Erythroblast (primary cell): ENCODE measurements around the gene KCNIP3.

Experiments
- DNase-seq, 2 experiments: peaks; one replicate each; lab custom pipeline; 2025; lab: John Stamatoyannopoulos, UW
- GATA1 ChIP-seq: IDR thresholded peaks from 2 replicates; pipeline ENCODE4 v1.6.1; 2011; ENCODE audit warnings: low read depth, mild to moderate bottlenecking, control low read depth, low read length, moderate library complexity
- POLR2A ChIP-seq: IDR thresholded peaks from 2 replicates; pipeline ENCODE4 v1.6.1; 2011; ENCODE audit warnings: mild to moderate bottlenecking, low read length

The KCNIP3 gene

DNA sequence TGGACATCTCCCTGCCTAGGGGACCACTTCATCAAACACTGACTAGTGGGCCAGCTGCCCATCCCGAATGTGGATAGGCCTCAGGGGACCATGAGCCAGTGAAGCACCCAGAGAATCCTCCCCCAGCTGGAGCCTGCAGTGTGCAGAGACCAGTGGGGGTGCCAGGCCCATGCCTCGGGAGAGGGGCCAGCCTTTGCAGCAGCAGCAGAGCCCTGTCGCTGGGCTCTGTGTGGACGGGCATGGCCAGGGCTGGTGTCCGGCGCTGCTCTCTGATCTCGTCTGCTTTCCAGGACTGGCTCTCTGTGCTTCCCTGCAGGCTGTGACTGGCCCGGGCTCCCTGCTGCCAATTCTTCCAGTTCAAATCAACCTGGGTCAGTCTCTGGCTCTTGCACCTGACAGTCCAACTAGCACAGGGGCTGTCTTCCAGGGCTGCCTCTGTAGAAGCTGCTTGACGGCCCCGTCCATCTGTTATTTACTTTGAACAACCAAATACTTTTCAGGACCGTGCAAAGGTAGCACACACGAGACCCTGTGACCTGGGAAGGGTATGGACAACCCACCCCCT, 11.4 kb downstream of the KCNIP3 start:
- no peak for TF ChIP-seq GATA1
- no peak for TF ChIP-seq POLR2A

DNA sequence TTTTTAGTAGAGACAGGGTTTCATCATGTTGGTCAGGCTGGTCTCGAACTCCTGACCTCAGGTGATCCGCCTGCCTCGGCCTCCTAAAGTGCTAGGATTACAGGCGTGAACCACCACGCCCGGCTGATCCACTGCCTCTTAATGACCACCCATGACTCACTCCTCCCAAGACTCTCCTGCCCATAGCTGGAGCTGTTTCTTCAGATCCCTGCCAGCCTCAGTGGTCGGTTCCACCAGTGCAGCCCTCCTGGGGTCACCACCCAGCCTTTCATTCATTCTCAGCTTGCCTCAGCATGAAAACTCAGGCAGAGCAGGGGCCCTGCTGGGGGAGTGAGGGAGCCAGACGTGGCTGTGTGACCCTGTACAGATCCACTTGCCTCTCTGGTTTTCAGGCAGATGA, 12.5 kb downstream of the KCNIP3 start:
- no peak for DNase-seq
- TF ChIP-seq GATA1 (no peak), POLR2A (no peak)

More for the DNA sequence above, 11.4 kb downstream of the KCNIP3 start:
- no peak for DNase-seq

DNA sequence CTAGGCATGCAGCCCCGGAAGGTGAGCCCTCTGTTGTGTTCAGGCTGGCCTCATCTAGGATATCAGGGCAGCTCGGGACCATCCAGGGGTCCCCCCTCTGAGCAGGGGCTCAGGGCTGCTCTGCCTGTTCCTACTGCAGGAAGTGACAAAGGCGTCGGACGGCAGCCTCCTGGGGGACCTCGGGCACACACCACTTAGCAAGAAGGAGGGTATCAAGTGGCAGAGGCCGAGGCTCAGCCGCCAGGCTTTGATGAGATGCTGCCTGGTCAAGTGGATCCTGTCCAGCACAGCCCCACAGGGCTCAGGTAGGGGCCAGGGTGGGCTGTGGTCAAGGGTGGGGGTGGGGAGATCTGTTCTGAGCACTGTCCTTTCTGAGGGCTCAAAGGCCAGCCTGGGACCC, 13.1 kb downstream of the KCNIP3 start:
- DNase-seq, result no peak

DNA sequence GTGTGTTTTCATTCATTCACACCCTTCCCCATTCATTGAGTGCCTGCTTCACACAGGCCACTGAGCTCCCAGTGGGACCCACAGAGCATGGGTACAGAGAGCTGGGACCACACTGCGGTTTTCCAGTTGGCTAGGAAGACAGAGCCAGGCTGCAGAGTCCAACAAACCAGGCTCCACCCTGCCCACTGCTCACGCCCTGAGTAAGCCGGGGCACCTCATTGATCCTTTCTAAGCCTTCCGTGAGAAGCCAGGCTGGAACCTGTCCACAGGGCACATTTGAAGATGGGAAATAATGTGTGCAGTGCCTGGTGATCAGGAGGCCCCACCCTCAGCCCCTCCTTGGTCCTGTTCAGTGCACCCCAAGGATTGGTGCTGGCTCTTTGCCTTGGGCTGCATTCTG, 13.5 kb downstream of the KCNIP3 start:
- DNase-seq, result no peak

More for the DNA sequence above, 13.1 kb downstream of the KCNIP3 start:
- TF ChIP-seq POLR2A, result no peak
- TF ChIP-seq GATA1, result no peak

DNA sequence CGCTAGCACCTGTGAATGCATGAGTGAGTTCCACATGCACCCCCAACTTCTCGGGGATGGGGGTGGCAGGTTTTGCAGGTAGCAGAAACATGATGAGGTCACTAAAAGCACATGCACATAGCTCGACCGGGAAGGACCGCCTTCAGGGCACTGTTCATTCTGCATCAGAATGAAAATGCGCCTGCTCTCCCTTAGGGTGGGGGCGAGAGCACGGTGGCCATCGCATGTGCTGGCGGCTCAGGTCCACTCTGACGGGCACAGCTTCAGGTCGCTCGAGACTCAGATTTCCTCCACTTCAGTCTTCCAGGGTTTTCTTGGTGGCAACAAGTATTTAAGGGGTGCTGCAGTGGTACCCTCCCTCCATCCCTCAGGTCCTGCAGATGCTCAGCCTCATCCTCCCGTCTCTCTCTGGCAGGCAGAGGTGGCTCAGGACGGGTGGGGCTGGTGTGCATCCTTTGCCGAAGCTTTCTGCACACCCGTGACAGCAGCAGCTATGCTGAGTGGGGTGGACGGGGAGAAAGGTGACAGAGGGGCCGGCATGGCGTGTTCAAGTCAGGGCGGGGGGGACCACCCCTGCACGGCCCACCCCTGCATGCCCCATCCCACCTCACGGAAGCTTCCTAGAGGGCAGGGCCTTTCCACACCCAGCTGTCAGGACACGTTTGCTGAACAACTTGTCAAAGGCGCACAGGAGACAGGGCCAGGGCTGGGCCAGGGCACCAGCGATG, 14.8 kb downstream of the KCNIP3 start:
- DNase-seq, result no peak
- no peak for TF ChIP-seq GATA1
- TF ChIP-seq POLR2A, result no peak

More for the DNA sequence above, 13.5 kb downstream of the KCNIP3 start:
- TF ChIP-seq POLR2A (no peak), GATA1 (no peak)

DNA sequence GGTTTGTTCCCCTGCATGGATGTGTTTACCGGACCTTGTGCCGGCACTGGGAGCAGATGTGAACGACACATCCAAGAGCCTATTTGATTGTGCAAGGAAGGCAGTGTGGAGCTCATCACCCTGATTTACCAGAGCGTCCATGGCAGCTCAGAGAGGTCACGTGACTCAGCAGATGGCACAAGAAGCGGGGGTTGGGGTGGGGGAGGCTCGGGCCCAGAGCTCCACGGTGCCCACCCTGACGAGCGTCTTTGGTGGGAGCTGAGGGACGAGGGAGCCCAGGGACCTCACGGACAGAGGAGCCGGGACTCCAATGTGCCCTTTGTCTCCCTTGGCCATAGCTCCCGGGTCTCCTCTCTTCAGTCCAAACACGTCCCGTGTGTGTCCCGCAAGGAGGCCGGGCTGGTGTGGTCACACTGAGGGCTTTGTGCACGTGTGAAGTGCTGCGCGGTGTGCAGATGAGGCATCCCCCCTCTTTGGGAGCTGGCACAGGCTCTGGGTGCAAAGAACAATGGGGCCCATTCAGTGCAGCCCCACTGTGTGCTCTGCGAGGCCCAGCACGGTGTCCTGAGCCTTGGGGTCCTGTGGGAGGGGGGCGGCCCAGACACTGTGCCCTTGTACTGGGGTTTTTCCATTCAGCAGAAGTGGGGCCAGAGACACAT, 15.5 kb downstream of the KCNIP3 start:
- no peak for DNase-seq
- TF ChIP-seq POLR2A, result no peak
- no peak for TF ChIP-seq GATA1

DNA sequence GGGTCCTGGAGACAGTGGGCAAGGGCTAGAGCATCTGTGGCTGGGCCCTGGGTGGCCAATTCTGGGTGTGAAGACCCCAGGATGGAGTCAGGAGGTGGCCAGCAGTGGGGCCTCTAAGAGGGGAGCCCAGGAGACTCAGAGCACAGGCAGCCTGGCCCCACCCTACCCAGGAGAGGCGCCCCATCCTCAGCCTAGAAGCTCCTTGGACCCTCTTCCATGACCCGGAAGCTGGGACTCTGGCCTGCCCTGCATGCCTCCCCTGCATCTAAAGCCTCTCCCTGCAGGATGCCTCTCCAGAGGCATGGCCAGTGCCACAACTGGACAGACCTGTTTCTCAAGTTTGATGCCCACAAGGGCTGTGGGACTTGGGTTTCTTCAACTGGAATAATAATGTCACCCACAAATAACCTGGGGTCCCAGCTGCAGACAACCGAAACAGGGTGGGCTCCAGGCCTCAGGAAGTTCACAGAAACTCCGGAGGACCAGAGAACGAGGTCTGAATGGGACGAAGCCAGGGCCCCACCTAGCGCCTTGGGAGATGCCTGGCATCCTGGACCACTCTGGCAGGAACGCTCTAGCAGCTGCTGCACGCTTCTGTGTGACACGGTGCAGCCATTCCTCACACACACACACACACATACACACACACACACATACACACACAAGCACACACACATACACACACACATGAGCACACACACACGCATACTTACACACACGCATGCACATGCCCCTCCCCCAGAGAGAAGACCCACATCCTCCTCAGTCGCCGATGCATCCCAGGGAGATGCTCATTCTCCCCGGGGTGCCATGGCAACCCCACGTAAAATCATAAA, 16.4 kb downstream of the KCNIP3 start:
- DNase-seq, result no peak
- TF ChIP-seq GATA1 (no peak), POLR2A (no peak)

DNA sequence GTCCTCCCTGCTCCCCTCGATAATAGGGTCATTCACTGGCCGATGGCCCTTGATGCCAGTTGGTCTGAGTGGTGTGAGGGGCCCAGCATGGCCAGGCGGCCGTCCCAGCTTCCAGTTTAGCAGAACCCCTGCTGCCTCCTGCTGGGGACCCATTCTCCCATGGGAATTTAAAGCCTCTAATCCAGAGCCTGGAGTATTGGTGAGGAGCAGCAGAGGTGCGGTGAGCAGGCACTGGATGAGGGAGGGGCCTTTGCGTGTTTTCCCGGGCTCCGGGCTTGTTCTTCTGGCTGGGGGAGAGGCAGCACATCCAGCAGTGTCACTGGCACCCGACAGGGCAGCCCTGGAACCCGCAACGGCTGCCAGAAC, 17.4 kb downstream of the KCNIP3 start:
- TF ChIP-seq POLR2A (no peak), GATA1 (no peak)
- DNase-seq, result no peak

DNA sequence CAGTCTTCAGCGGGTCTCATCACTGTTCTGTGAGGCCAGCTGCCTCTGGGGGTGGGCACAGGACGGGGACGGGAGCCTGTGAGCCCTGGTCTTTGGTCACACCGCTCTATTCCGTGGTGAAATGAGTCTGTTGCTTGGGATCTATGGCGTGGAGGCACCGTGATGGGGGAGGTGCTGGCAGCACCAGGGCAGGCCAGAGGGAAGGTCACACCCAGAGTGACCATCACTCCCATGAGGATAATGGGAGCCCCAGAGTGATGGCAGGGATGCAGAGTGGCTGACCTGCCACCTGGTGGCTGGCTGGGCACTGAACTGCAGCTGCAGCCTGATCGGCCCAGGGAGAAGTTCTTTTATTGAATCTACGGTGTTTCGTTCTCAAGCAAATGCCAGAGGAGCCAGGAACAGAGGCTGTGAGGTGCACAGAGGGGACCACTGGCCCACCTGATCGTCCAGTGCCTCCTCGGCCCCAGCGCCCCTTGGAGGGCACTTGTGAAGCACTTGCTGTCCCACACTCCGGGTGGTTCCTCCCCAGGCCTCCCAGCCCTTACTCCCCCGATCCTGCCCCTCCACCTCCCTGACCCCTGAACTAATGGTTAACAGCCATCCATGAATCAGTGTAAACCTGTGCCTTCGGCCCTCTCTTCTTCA, 17.9 kb downstream of the KCNIP3 start:
- DNase-seq, result peak in 1 of 2 experiments; percentile 19
- TF ChIP-seq POLR2A, result no peak
- TF ChIP-seq GATA1, result no peak

DNA sequence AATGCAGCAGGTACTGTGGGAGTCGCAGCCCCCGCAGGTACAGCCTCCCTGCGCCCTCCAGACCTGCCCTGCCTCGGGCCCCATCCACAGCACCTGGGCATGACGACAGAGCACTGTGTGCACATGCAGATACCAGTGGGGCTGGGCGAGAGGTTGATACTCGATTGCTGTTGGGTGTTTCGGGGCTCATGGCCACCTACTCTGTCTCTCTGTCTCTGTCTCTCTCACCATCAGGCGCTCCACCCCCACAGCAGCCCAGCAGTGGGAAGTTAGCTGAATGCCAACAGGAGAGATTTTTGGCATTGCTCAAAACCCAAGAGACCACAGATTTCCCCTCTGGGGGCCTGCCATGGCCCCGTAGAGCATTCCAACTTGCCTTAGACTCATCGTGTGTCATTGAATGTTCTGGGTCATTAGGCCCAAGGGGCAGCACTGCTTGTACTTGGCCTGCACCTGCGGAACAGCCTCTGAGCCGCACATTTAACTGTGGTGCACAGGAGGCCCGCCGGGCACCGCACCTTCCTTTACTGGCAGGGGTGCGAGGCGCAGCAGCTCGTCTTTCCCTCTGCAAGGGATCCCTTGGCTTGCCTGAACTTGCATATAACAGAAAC, 18.8 kb downstream of the KCNIP3 start:
- TF ChIP-seq GATA1 (no peak), POLR2A (no peak)
- DNase-seq, result no peak

DNA sequence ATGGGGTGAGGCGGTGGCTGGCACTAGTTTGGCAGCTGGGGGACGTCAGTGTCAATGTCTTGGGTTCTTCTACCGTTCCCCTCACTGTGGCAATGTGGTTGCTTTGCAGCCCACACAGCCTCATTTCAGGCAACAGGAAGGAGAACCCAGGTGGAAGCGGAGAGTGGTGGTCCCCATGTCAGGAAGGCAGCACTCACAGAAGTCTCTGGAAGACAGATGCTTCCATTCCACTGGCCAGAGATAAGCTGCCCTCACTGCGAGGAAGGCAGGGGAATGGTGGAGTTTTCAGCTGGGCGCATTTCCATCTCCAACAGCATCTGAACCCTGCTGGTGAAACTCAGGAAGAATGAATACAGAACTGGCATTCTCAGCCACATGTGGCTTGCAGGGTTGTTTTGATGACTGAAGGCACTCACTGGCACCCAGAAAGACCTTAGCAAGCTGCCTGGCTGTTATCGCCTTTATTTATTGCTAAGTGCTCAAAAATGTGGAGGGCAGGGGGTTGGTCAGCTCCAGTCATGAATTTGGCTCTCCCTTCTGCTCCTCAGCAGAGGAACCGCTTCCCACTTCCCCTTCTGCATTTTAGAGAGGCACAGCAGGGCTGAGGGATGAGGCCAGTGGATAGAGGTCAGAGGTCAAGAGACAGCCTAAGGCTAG, 19.4 kb downstream of the KCNIP3 start:
- no peak for TF ChIP-seq POLR2A
- no peak for TF ChIP-seq GATA1
- no peak for DNase-seq

DNA sequence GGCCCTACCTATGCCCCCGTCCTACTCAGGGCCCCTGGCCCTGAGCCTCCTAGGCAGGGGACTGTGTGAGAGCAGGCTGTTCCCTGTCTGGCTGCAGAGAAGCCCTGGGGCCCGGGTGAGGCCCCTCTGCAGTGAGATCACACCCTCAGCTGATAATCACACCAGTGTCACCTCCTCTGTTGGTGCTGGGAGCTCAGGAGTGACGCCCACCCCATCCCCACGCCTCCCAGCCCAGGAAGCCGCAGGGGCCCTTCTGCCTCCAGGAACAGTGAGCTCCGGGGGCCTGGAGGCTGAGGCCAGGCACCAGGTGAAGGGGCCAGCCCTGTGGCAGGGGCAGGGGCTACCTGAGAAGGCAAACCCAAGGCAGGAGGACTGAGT, 20.0 kb downstream of the KCNIP3 start:
- DNase-seq, result no peak

More for the DNA sequence above, 20.0 kb downstream of the KCNIP3 start:
- TF ChIP-seq POLR2A, result no peak
- TF ChIP-seq GATA1, result no peak
